NCI-H774 (cell line): ENCODE measurements around the gene GNPTG.

Experiments used
- DNase-seq: peaks from one replicate; lab custom pipeline; 2025; lab: John Stamatoyannopoulos, UW

GNPTG gene

GRCh38 chr16:1351582-1352362, at the start of gene GNPTG, which contains the start of gene TSR3:
GNPTG (plus strand) TSS chr16:1351931; CDS start chr16:1351966, 35 bp downstream.
TSR3 (minus strand) TSS chr16:1351878; CDS start chr16:1351804, 74 bp downstream.
- DNase-seq, result peak; percentile 71

GRCh38 chr16:1305823-1306222, 45.9 kb upstream of the GNPTG start:
- no peak for DNase-seq

- no peak for DNase-seq
These were observed 45.4 kb upstream of the GNPTG start for GRCh38 chr16:1306334-1306733.

GRCh38 chr16:1308036-1308976, 43.4 kb upstream of the GNPTG start:
- DNase-seq, result no peak

GRCh38 chr16:1308977-1309885, 42.5 kb upstream of the GNPTG start, which contains the start of gene UBE2I:
UBE2I (plus strand) TSS chr16:1309636; CDS start chr16:1314031, 4,395 bp downstream.
- peak; percentile 84 for DNase-seq

- no peak for DNase-seq
These were observed 41.6 kb upstream of the GNPTG start for GRCh38 chr16:1309888-1310831.

GRCh38 chr16:1310832-1311200, 40.9 kb upstream of the GNPTG start:
- DNase-seq, result no peak

- no peak for DNase-seq
These were observed 40.5 kb upstream of the GNPTG start for GRCh38 chr16:1311212-1311737.

GRCh38 chr16:1311738-1312466, 39.8 kb upstream of the GNPTG start:
- DNase-seq, result no peak

- DNase-seq, result no peak
These were observed 39.3 kb upstream of the GNPTG start for GRCh38 chr16:1312467-1312816.

GRCh38 chr16:1312903-1313302, 38.8 kb upstream of the GNPTG start:
- DNase-seq, result no peak

GRCh38 chr16:1313721-1314369, 37.9 kb upstream of the GNPTG start:
- DNase-seq, result no peak

GRCh38 chr16:1314399-1315068, 37.2 kb upstream of the GNPTG start:
- DNase-seq, result no peak

- DNase-seq, result no peak
These were observed 36.4 kb upstream of the GNPTG start for GRCh38 chr16:1315081-1316032.

- no peak for DNase-seq
These were observed 35.7 kb upstream of the GNPTG start for GRCh38 chr16:1316033-1316405.

- no peak for DNase-seq
These were observed 34.1 kb upstream of the GNPTG start for GRCh38 chr16:1317479-1318267.

GRCh38 chr16:1318268-1318545, 33.5 kb upstream of the GNPTG start:
- no peak for DNase-seq
